ACHN (cell line): Measurements from ENCODE around the gene DUS2.
"Not testable (repeated sequence)": the region's sequence is repeated elsewhere in the genome, so short reads cannot be mapped to it uniquely, and the experiment has no call there.

Experiments used
- DNase-seq: peaks from one replicate; pipeline ENCODE4 v3.0.0-alpha.2; 2015
- in situ Hi-C: cut with HindIII; loops from 2 replicates; pipeline ENCODE4 v1.10.0; 2017; ENCODE audit warnings: low sequenced_read_pairs, low pct_ligation_motif_present, low pct_unique_long_range_greater_than_20kb

DUS2 gene

GRCh38 chr16:68100488-68100887 lies 77.4 kb downstream of the DUS2 start:
- in situ Hi-C loops = no loop called here
- no peak for DNase-seq

- in situ Hi-C loops = no loop called here
- DNase-seq = no peak
These were observed 82.5 kb downstream of the DUS2 start for GRCh38 chr16:68105611-68106010.

GRCh38 chr16:68107230-68107928 lies 84.3 kb downstream of the DUS2 start:
- DNase-seq, in situ Hi-C loops: not testable (repeated sequence)

- DNase-seq, in situ Hi-C loops: not testable (repeated sequence)
These were observed 86.1 kb downstream of the DUS2 start for GRCh38 chr16:68109156-68109555.

- in situ Hi-C loops, DNase-seq: not testable (repeated sequence)
These were observed 87.5 kb downstream of the DUS2 start for GRCh38 chr16:68110611-68111010.

GRCh38 chr16:68111379-68111778 lies 88.3 kb downstream of the DUS2 start:
- in situ Hi-C loops = no loop called here
- no peak for DNase-seq

GRCh38 chr16:68113059-68113761 lies 90.1 kb downstream of the DUS2 start:
- no peak for DNase-seq
- in situ Hi-C loops = no loop called here

GRCh38 chr16:68113765-68114240 lies 90.7 kb downstream of the DUS2 start:
- in situ Hi-C loops = no loop called here
- DNase-seq = no peak

- in situ Hi-C loops = not testable (repeated sequence)
These were observed 91.9 kb downstream of the DUS2 start for GRCh38 chr16:68114939-68115338.

GRCh38 chr16:68115851-68116250 lies 92.8 kb downstream of the DUS2 start:
- in situ Hi-C loops = no loop called here
- no peak for DNase-seq

More at GRCh38 chr16:68114939-68115338, 91.9 kb downstream of the DUS2 start:
- not testable (repeated sequence) for DNase-seq

GRCh38 chr16:68116256-68116867 lies 93.3 kb downstream of the DUS2 start:
- DNase-seq = peak; percentile 31
- in situ Hi-C loops = no loop called here

- in situ Hi-C loops = no loop called here
- no peak for DNase-seq
These were observed 94.8 kb downstream of the DUS2 start for GRCh38 chr16:68117884-68118283.

- DNase-seq, in situ Hi-C loops: not testable (repeated sequence)
These were observed 95.9 kb downstream of the DUS2 start for GRCh38 chr16:68118954-68119353.

- in situ Hi-C loops, DNase-seq: not testable (repeated sequence)
These were observed 97.4 kb downstream of the DUS2 start for GRCh38 chr16:68120496-68120895.

- in situ Hi-C loops = no loop called here
These were observed 103.3 kb downstream of the DUS2 start for GRCh38 chr16:68126395-68126794.

GRCh38 chr16:68128577-68129305 lies 105.7 kb downstream of the DUS2 start:
- peak; percentile 84 for DNase-seq
- in situ Hi-C loops = no loop called here

More at GRCh38 chr16:68126395-68126794, 103.3 kb downstream of the DUS2 start:
- no peak for DNase-seq
